Measurements from ENCODE around the gene GTPBP1.

DNA sequence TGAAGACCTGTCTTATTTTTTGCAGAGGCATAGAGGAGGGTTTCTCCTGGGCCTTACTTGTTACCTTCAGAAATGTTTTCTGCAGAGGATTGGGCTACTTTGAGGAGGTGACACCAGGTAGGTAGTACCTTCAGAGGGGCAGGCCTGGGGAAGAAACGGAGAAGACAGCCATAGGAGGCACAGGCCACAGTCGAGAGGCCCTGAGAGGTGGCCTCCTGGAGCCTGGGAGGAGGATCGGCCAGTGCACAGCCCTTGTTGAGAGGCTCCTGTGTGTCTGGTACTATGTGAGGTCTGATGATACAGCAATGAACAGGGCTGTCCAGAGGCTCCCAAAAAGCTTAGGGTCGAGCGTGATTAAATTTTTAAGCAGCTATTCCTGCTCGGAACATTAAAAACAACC, 11.5 kb downstream of the GTPBP1 start:
- TF ChIP-seq CTCF (conservative IDR thresholded peaks at IDR 0.05), result no peak
- TF ChIP-seq ZFX (IDR thresholded peaks at IDR 0.05), result no peak
